Trophoblast cell (in vitro differentiated cells and primary cell): ENCODE results near the gene GPRC5A.
"Not testable (repeated sequence)": the region's sequence is repeated elsewhere in the genome, so short reads cannot be mapped to it uniquely, and the experiment has no call there.

ENCODE experiments used
- DNase-seq, 2 donors: peaks; one replicate each; pipeline ENCODE4 v3.0.0-alpha.2; 2016
- H2AFZ ChIP-seq: 2 replicates; pipeline ENCODE4 v1.6.1; 2013; ENCODE audit warnings: low read length, moderate library complexity, mild to moderate bottlenecking; ENCODE audit not compliant: insufficient read depth, poor library complexity
- H2AK5ac ChIP-seq: 2 replicates; pipeline ENCODE4 v1.6.1; 2013; ENCODE audit warnings: mild to moderate bottlenecking, low read length
- H2BK120ac ChIP-seq: 2 replicates; pipeline ENCODE4 v1.6.1; 2013; ENCODE audit warnings: low read length, mild to moderate bottlenecking, moderate library complexity; ENCODE audit not compliant: insufficient read depth, poor library complexity
- H2BK12ac ChIP-seq: 2 replicates; pipeline ENCODE4 v1.6.1; 2013; ENCODE audit warnings: mild to moderate bottlenecking, low read length, moderate library complexity
- H2BK5ac ChIP-seq: 2 replicates; pipeline ENCODE4 v1.6.1; 2013; ENCODE audit warnings: low read length, low read depth, moderate library complexity, mild to moderate bottlenecking; ENCODE audit not compliant: poor library complexity
- H3K14ac ChIP-seq: 2 replicates; pipeline ENCODE4 v1.6.1; 2013; ENCODE audit warnings: mild to moderate bottlenecking, low read length
- H3K18ac ChIP-seq: 2 replicates; pipeline ENCODE4 v1.6.1; 2013; ENCODE audit warnings: mild to moderate bottlenecking, low read length
- H3K23ac ChIP-seq: 2 replicates; pipeline ENCODE4 v1.6.1; 2013; ENCODE audit warnings: low read length
- H3K27ac ChIP-seq: 2 replicates; pipeline ENCODE4 v1.5.1; 2013; ENCODE audit warnings: low read depth, mild to moderate bottlenecking, inconsistent platforms, low read length, moderate library complexity
- H3K27me3 ChIP-seq: 2 replicates; pipeline ENCODE4 v1.6.1; 2013; ENCODE audit warnings: inconsistent platforms, mild to moderate bottlenecking, low read length, moderate library complexity; ENCODE audit not compliant: insufficient read depth
- H3K36me3 ChIP-seq, 2 experiments: 1 replicate in 1 of 2; 2 replicates in 1 of 2; pipeline ENCODE4 v1.6.1; 2013; ENCODE audit warnings: low read length in 2 of 2, mild to moderate bottlenecking in 2 of 2, moderate library complexity in 1 of 2; ENCODE audit not compliant: insufficient read depth in 2 of 2, control insufficient read depth in 1 of 2
- H3K4ac ChIP-seq: 2 replicates; pipeline ENCODE4 v1.6.1; 2013; ENCODE audit warnings: low read depth, mild to moderate bottlenecking, low read length, moderate library complexity
- H3K4me1 ChIP-seq, 2 experiments: 1 replicate in 1 of 2; 2 replicates in 1 of 2; pipeline ENCODE4 v1.6.1; 2013; ENCODE audit warnings: low read length in 2 of 2, mild to moderate bottlenecking in 2 of 2, moderate library complexity in 1 of 2; ENCODE audit not compliant: insufficient read depth in 2 of 2, control insufficient read depth in 1 of 2
- H3K4me2 ChIP-seq: 2 replicates; pipeline ENCODE4 v1.6.1; 2013; ENCODE audit warnings: inconsistent platforms, mild to moderate bottlenecking, low read length, moderate library complexity
- H3K4me3 ChIP-seq: 2 replicates; pipeline ENCODE4 v1.5.1; 2013; ENCODE audit warnings: mild to moderate bottlenecking, low read depth, low read length, inconsistent platforms
- H3K79me1 ChIP-seq: one replicate; pipeline ENCODE4 v1.6.1; 2013; ENCODE audit warnings: low read length
- H3K79me2 ChIP-seq: 2 replicates; pipeline ENCODE4 v1.6.1; 2013; ENCODE audit warnings: low read length, mild to moderate bottlenecking; ENCODE audit not compliant: control insufficient read depth, insufficient read depth, poor library complexity
- H3K9ac ChIP-seq: 2 replicates; pipeline ENCODE4 v1.6.1; 2013; ENCODE audit warnings: mild to moderate bottlenecking, low read length
- H3K9me3 ChIP-seq: 2 replicates; pipeline ENCODE4 v1.6.1; 2013; ENCODE audit warnings: low read depth, mild to moderate bottlenecking, control low read depth, inconsistent platforms, low read length; ENCODE audit not compliant: insufficient read depth
- H4K12ac ChIP-seq: 2 replicates; pipeline ENCODE4 v1.6.1; 2013; ENCODE audit warnings: low read depth, mild to moderate bottlenecking, low read length, moderate library complexity
- H4K8ac ChIP-seq: 2 replicates; pipeline ENCODE4 v1.6.1; 2013; ENCODE audit warnings: low read depth, mild to moderate bottlenecking, low read length, moderate library complexity
- H4K91ac ChIP-seq: one replicate; pipeline ENCODE4 v1.6.1; 2013; ENCODE audit warnings: low read depth, mild to moderate bottlenecking, low read length, moderate library complexity
- WGBS: extraction: QIAGEN DNeasy Blood & Tissue Kit; methylation state at CpG from one replicate; pipeline ENCODE4 v1.1.7; 2013; ENCODE audit warnings: missing lambda C conversion rate; ENCODE audit not compliant: insufficient read length, insufficient coverage; ENCODE audit errors: extremely low coverage; 5-methylcytosine and 5-hydroxymethylcytosine counted together

Gene GPRC5A

GRCh38 chr12:12875301-12875700 lies 16.1 kb upstream of the GPRC5A start:
- H3K9ac ChIP-seq, H3K36me3 ChIP-seq, H3K18ac ChIP-seq, H3K79me2 ChIP-seq, H3K27ac ChIP-seq, H3K4ac ChIP-seq, H3K9me3 ChIP-seq, H3K4me2 ChIP-seq, H4K12ac ChIP-seq, H2AK5ac ChIP-seq, H3K23ac ChIP-seq, H2AFZ ChIP-seq, H3K27me3 ChIP-seq, H3K4me3 ChIP-seq: not testable (repeated sequence)
- peak; percentile 52 to 88 for DNase-seq
- peak overlapping the region; percentile 79 for H2BK12ac ChIP-seq
- H3K79me1 ChIP-seq: peaks cover 12% of the 10 kb centered on the region
- peak overlapping the region; percentile 27 for H4K8ac ChIP-seq
- peak overlapping the region; percentile 59 for H2BK120ac ChIP-seq
- H3K14ac ChIP-seq: peak overlapping the region; percentile 49
- WGBS: no CpG with 5 or more reads among the region's 10 CpGs
- H3K4me1 ChIP-seq: peaks cover 21 to 23% of the 10 kb centered on the region in 2 experiments
- H4K91ac ChIP-seq: peak overlapping the region; percentile 64
- H2BK5ac ChIP-seq: peak overlapping the region; percentile 29

DNA sequence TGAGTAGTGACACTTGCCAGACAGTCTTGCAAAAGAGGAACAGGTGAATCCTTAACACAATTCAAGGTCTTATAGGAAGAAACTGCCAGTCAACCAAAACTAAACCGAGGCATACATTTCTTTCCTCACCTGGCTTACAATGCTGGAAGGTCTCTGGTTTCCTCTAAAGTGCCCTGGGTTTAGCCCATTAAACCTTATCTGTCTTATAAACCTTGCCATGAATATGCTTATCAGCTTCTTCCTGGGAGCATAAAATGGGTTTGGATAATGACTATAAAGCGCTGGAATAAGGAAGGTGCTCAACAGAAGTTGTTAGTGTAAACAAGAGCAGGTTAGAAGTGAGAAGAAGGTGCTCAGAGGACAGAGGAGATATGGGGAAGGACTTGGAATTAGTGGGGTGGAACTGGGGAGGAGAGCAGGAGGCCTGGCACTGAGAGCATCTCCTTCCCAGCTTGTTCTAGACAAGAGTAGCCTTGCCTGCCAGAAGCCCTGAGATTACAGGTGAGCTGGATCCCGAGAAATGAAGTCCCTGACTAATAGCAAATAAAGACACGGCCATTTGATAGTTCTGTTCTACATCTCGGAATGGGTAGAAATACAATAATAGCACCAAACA lies 14.1 kb upstream of the GPRC5A start:
- Histone ChIP-seq H3K23ac (no peak overlapping the region), H3K9me3 (no peaks in the 10 kb centered on the region), H3K27me3 (no peaks in the 10 kb centered on the region), H2AFZ (no peak overlapping the region), H3K4me3 (no peak overlapping the region), H3K79me2 (no peaks in the 10 kb centered on the region), H4K12ac (no peak overlapping the region), H2BK120ac (no peak overlapping the region), H2BK5ac (no peak overlapping the region), H3K36me3 (no peaks in the 10 kb centered on the region), H3K4me2 (no peak overlapping the region), H4K91ac (no peak overlapping the region), H3K79me1 (peaks cover 15% of the 10 kb centered on the region), H3K27ac (no peak overlapping the region), H3K9ac (no peak overlapping the region), H3K4ac (no peak overlapping the region), H4K8ac (no peak overlapping the region), H2BK12ac (no peak overlapping the region), H3K14ac (no peak overlapping the region), H2AK5ac (no peak overlapping the region), H3K18ac (no peak overlapping the region), H3K4me1 (peaks cover 20 to 23% of the 10 kb centered on the region in 2 experiments)
- no peak for DNase-seq
- no CpG with 5 or more reads among the region's 5 CpGs for WGBS

DNA sequence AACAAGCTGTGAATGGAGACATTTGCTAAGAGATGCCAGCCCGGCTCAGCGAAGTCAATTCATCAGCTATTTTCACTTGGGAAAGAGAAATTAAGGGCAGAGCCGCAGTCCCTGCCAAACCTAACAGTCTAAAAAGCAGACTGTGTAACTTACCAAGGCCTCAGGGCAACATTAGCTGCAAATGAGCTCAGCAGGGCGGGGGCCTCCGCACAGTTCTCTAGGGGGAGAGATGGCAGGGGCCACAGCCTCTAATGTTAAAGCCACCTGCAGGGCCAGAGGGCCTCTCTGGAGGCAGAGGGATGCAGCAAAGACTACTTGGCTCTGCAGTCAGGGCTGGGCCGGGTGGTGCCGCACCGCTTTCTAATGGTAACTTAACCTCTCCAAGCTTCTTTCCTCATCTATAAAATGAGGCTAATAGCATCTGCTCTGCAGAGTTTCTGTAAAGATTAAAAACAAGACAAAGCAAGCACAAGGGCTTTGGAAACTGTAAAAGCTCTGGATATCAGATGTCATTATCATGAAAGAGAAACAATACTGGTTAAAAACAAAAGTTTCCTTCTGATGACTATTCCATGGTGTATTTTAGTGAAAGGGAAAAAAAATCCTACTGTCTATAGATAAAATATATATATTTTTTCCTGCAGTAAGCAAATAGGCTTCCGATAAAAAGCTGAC lies 13.4 kb upstream of the GPRC5A start:
- Histone ChIP-seq H2AFZ (no peak overlapping the region), H3K9me3 (no peaks in the 10 kb centered on the region), H4K12ac (no peak overlapping the region), H3K4me1 (peaks cover 16 to 19% of the 10 kb centered on the region in 2 experiments), H3K23ac (no peak overlapping the region), H3K79me1 (peaks cover 16% of the 10 kb centered on the region), H3K27me3 (no peaks in the 10 kb centered on the region), H4K8ac (no peak overlapping the region), H3K4ac (no peak overlapping the region), H2BK120ac (no peak overlapping the region), H3K9ac (no peak overlapping the region), H4K91ac (peak overlapping the region; percentile 28), H2AK5ac (no peak overlapping the region), H3K4me2 (no peak overlapping the region), H3K14ac (no peak overlapping the region), H3K79me2 (no peaks in the 10 kb centered on the region), H2BK12ac (peak overlapping the region; percentile 30), H2BK5ac (no peak overlapping the region), H3K4me3 (no peak overlapping the region), H3K36me3 (no peaks in the 10 kb centered on the region), H3K27ac (no peak overlapping the region), H3K18ac (no peak overlapping the region)
- WGBS: no CpG with 5 or more reads among the region's 9 CpGs
- DNase-seq: no peak

GRCh38 chr12:12880537-12880936 lies 10.8 kb upstream of the GPRC5A start:
- H3K23ac ChIP-seq: no peak overlapping the region
- H3K79me2 ChIP-seq: no peaks in the 10 kb centered on the region
- no peaks in the 10 kb centered on the region for H3K9me3 ChIP-seq
- DNase-seq: no peak
- no peak overlapping the region for H3K4me3 ChIP-seq
- H3K18ac ChIP-seq: no peak overlapping the region
- H3K14ac ChIP-seq: no peak overlapping the region
- no peak overlapping the region for H3K4ac ChIP-seq
- H3K79me1 ChIP-seq: peaks cover 21% of the 10 kb centered on the region
- H3K4me1 ChIP-seq: peaks cover 16 to 18% of the 10 kb centered on the region in 2 experiments
- H2BK12ac ChIP-seq: no peak overlapping the region
- no peaks in the 10 kb centered on the region for H3K27me3 ChIP-seq
- no peak overlapping the region for H2AFZ ChIP-seq
- H2BK120ac ChIP-seq: no peak overlapping the region
- H4K91ac ChIP-seq: peak overlapping the region; percentile 50
- no peak overlapping the region for H3K9ac ChIP-seq
- H3K27ac ChIP-seq: no peak overlapping the region
- no peaks in the 10 kb centered on the region for H3K36me3 ChIP-seq
- H2BK5ac ChIP-seq: no peak overlapping the region
- WGBS: no CpG with 5 or more reads among the region's 6 CpGs
- no peak overlapping the region for H4K12ac ChIP-seq
- H4K8ac ChIP-seq: no peak overlapping the region
- H2AK5ac ChIP-seq: no peak overlapping the region
- H3K4me2 ChIP-seq: no peak overlapping the region
